HepG2 (cell line): Measurements from ENCODE around the gene MTHFD1L. TPM values are rescaled to one million over a fixed set of nuclear protein-coding genes. Genes with fewer than 3 reads are reported as not detected.
A peak's percentile ranks its signal among the peaks of the same experiment; 100 is the strongest.
"Not testable (repeated sequence)": the region's sequence is repeated elsewhere in the genome, so short reads cannot be mapped to it uniquely, and the experiment has no call there.

Experiments
- ATAC-seq: fragments of 200-7000 bp; cut with Tn5 transposase; 3 replicates; pipeline ENCODE4 v1.9.1; 2020; ENCODE audit warnings: mild to moderate bottlenecking, moderate library complexity
- BruUV-seq: library from RNA; stranded (reverse); fragments of 400-500 nt; replicated peaks from 2 replicates; lab custom pipeline; 2021; lab: Mats Ljungman, UMichigan
- CTCF ChIA-PET: fragments of 300-600 bp; formaldehyde crosslinking; extraction: SDS; loops from one replicate; lab custom pipeline; 2021; ENCODE audit warnings: low total read pairs, inconsistent platforms, low intra/inter-chr PET ratio; lab: Yijun Ruan, JAX
- POLR2A ChIA-PET: fragments of 350-600 bp; sonication (Branson Sonifier 250); formaldehyde crosslinking; loops from one replicate; lab custom pipeline; 2020; ENCODE audit warnings: antibody characterized with exemption, inconsistent platforms; lab: Yijun Ruan, JAX
- DNase-seq: peaks from one replicate; pipeline ENCODE4 v3.0.0-alpha.2; 2015; ENCODE audit warnings: low spot score
- FAIRE-seq: peaks from 3 replicates; lab custom pipeline; 2011; peaks lifted over from hg19 to GRCh38; lab: Jason Lieb, UNC
- H2AFZ ChIP-seq: one replicate; pipeline ENCODE4 v1.6.1; 2011; ENCODE audit warnings: low read length, inconsistent platforms
- H3K27ac ChIP-seq: fragments of 300-600 bp; 3 replicates; pipeline ENCODE4 v1.8.0; 2011; ENCODE audit warnings: mixed run types, mild to moderate bottlenecking, mixed read lengths, low read length, inconsistent platforms; ENCODE audit not compliant: insufficient read depth; ENCODE audit errors: extremely low read length
- H3K27me3 ChIP-seq, 2 experiments: fragments of 200-600 bp in 1 of 2; 2 replicates in 1 of 2; 3 replicates in 1 of 2; pipeline versions ENCODE4 v1.6.0 to v1.8.0; 2011; ENCODE audit warnings: low read length in 2 of 2, mild to moderate bottlenecking in 2 of 2, moderate library complexity in 2 of 2, inconsistent platforms in 1 of 2; ENCODE audit not compliant: insufficient read depth in 2 of 2, control insufficient read depth in 1 of 2
- H3K36me3 ChIP-seq, 2 experiments: fragments of 200-600 bp in 1 of 2; replicated peaks in 1 of 2; 2 replicates in 1 of 2; 3 replicates in 1 of 2; pipeline versions ENCODE4 v1.5.1 to v1.8.0; 2011; ENCODE audit warnings: low read length in 2 of 2, inconsistent platforms in 1 of 2; ENCODE audit not compliant: insufficient read depth in 2 of 2, control insufficient read depth in 1 of 2
- H3K4me1 ChIP-seq: 2 replicates; pipeline ENCODE4 v1.5.1; 2012; ENCODE audit warnings: low read length, inconsistent platforms; ENCODE audit not compliant: insufficient read depth
- H3K4me2 ChIP-seq: 2 replicates; pipeline ENCODE4 v1.6.0; 2011; ENCODE audit warnings: low read depth, low read length, inconsistent platforms
- H3K4me3 ChIP-seq, 3 experiments: fragments of 200-600 bp in 1 of 3; sonication (generic), shearing (Covaris generic) in 1 of 3; replicated peaks in 1 of 3; 2 replicates each; pipeline ENCODE4 v1.5.1; 2011 to 2016; ENCODE audit warnings: low read length in 3 of 3, inconsistent platforms in 2 of 3, low read depth in 2 of 3, mild to moderate bottlenecking in 2 of 3, control low read depth in 1 of 3, mixed read lengths in 1 of 3; ENCODE audit not compliant: insufficient read depth in 1 of 3
- H3K79me2 ChIP-seq: one replicate; pipeline ENCODE4 v1.6.1; 2011; ENCODE audit warnings: low read length, inconsistent platforms; ENCODE audit not compliant: insufficient read depth
- H3K9ac ChIP-seq: 2 replicates; pipeline ENCODE4 v1.6.0; 2011; ENCODE audit warnings: mild to moderate bottlenecking, low read depth, low read length, inconsistent platforms; ENCODE audit not compliant: insufficient read depth
- H3K9me3 ChIP-seq: 2 replicates; pipeline ENCODE4 v1.5.1; 2012; ENCODE audit warnings: mild to moderate bottlenecking, low read length
- H4K20me1 ChIP-seq: 2 replicates; pipeline ENCODE4 v1.6.0; 2011; ENCODE audit warnings: inconsistent platforms, mild to moderate bottlenecking, low read length, moderate library complexity; ENCODE audit not compliant: insufficient read depth
- HMG20B ChIP-seq: conservative IDR thresholded peaks from 2 replicates; pipeline ENCODE4 v1.6.1; 2016; ENCODE audit warnings: missing genetic modification reagents, missing compliant biosample characterization
- KLF16 ChIP-seq, 2 experiments: sonication (generic) in 1 of 2; formaldehyde crosslinking in 1 of 2; IDR thresholded peaks; 2 replicates each; pipeline versions ENCODE4 v1.6.1 to v1.8.0; 2016 to 2023; ENCODE audit warnings: missing genetic modification reagents in 2 of 2, missing compliant biosample characterization in 1 of 2
- MED1 ChIP-seq: sonication (generic); formaldehyde crosslinking; IDR thresholded peaks from 2 replicates; pipeline ENCODE4 v1.4.0; 2020; ENCODE audit warnings: missing genetic modification reagents
- MTERF4 ChIP-seq: sonication (generic); formaldehyde crosslinking; IDR thresholded peaks from 2 replicates; pipeline ENCODE4 v1.8.0; 2023; ENCODE audit warnings: mild to moderate bottlenecking, missing genetic modification reagents
- ZNF230 ChIP-seq: sonication (generic); formaldehyde crosslinking; IDR thresholded peaks from 2 replicates; pipeline ENCODE4 v1.4.0; 2020; ENCODE audit warnings: mild to moderate bottlenecking, missing genetic modification reagents
- ZSCAN9 ChIP-seq: IDR thresholded peaks from 2 replicates; pipeline ENCODE4 v1.6.1; 2016; ENCODE audit warnings: borderline replicate concordance
- WGBS: methylation state at CpG from one replicate; pipeline ENCODE4 v1.1.6; 2017; ENCODE audit warnings: low lambda C conversion rate; 5-methylcytosine and 5-hydroxymethylcytosine counted together
- in situ Hi-C: cut with HindIII; loops from 2 replicates; pipeline ENCODE4 v1.10.0; 2017; ENCODE audit warnings: low pct_unique_long_range_greater_than_20kb; ENCODE audit not compliant: extremely low pct_ligation_motif_present
- intact Hi-C: fragments of 100-400 bp; cut with micrococcal nuclease; formaldehyde crosslinking; loops from one replicate; pipeline ENCODE4 v1.10.0; 2022; ENCODE audit not compliant: unreplicated experiment
- polyA plus RNA-seq, 8 experiments: library from polyadenylated mRNA; depleted of rRNA in 3 of 8; stranded (reverse) in 7 of 8; unstranded in 1 of 8; fragments of >200 nt; fragmentation: Illumina TruSeq in 4 of 8; extraction: Trizol in 4 of 8; gene quantifications; 2 replicates each; pipeline versions ENCODE4 v1.2.1 to v1.2.3, GENCODE V29; 2011 to 2016; ENCODE audit warnings: low read depth in 4 of 8, missing spikeins in 1 of 8, mixed read lengths in 1 of 8; ENCODE audit not compliant: insufficient read depth in 1 of 8
- total RNA-seq, 5 experiments: library from RNA; depleted of rRNA; stranded (reverse); fragments of >200 nt; fragmentation: Illumina TruSeq; extraction: Trizol; gene quantifications; 2 replicates each; pipeline ENCODE4 v1.2.3, GENCODE V29; 2016; ENCODE audit warnings: low read depth in 1 of 5

The MTHFD1L gene
- total and polyA plus RNA-seq, 2 of the 13 experiments (the other 11 are each of a cell fraction or from before 2014, with no cell fraction given), result 24.0 to 39.6 TPM

GRCh38 chr6:151042911-151043330, 177.4 kb downstream of the MTHFD1L start:
- H3K27me3 ChIP-seq, ATAC-seq, H3K9me3 ChIP-seq, H2AFZ ChIP-seq, CTCF ChIA-PET, in situ Hi-C loops, H4K20me1 ChIP-seq, H3K4me3 ChIP-seq, BruUV-seq, intact Hi-C loops, H3K9ac ChIP-seq, H3K79me2 ChIP-seq, FAIRE-seq, H3K4me2 ChIP-seq: not testable (repeated sequence)
- 0 out of 2 replicates have a peak, but pooled peaks have one; percentile 27 for TF ChIP-seq MED1 (CRISPR knock-in tag)
- 82% methylated on average over 6 of the region's 6 CpGs for WGBS
- H3K36me3 ChIP-seq, result peaks cover 4 to 16% of the 10 kb centered on the region in 2 experiments; a peak in 3 of 5 replicates
- peak; percentile 63 for DNase-seq
- POLR2A ChIA-PET, result interaction anchor here (1.5 to 3.7 kb wide), 2 partner anchors 17 to 25 kb away, joined by 6 to 15 read pairs; no protein-coding TSS in a partner anchor
- H3K27ac ChIP-seq, result peak overlapping the region; percentile 73
- H3K4me1 ChIP-seq, result peaks cover 63% of the 10 kb centered on the region

GRCh38 chr6:151043944-151044343, 178.4 kb downstream of the MTHFD1L start:
- DNase-seq, result no peak
- no peak for FAIRE-seq
- intact Hi-C loops (no loop called here), in situ Hi-C loops (no loop called here)
- Histone ChIP-seq H3K27ac (peak overlapping the region; percentile 73), H3K9ac (peak overlapping the region; percentile 45; the same call in 1 of the 2 replicates), H3K9me3 (no peaks in the 10 kb centered on the region), H3K4me1 (peaks cover 63% of the 10 kb centered on the region), H3K27me3 (no peaks in the 10 kb centered on the region), H4K20me1 (no peaks in the 10 kb centered on the region), H2AFZ (no peak overlapping the region), H3K4me2 (no peak overlapping the region), H3K36me3 (peaks cover 1 to 18% of the 10 kb centered on the region in 2 experiments; a peak in 3 of 5 replicates), H3K79me2 (no peaks in the 10 kb centered on the region), H3K4me3 (no peak overlapping the region)
- no peak for ATAC-seq
- 98% methylated on average over 4 of the region's 4 CpGs for WGBS
- TF ChIP-seq KLF16 (CRISPR knock-in tag; IDR thresholded peaks at IDR 0.05) (no peak), HMG20B (CRISPR knock-in tag) (no peak), ZSCAN9 (CRISPR knock-in tag) (no peak), MTERF4 (CRISPR knock-in tag) (0 out of 2 replicates have a peak, but pooled peaks have one; percentile 11), ZNF230 (CRISPR knock-in tag) (0 out of 2 replicates have a peak, but pooled peaks have one; percentile 4)
- ChIA-PET CTCF (no interaction called here), POLR2A (interaction anchor here (0.7 to 3.7 kb wide), 2 partner anchors 24 to 223 kb away, joined by 3 to 15 read pairs; no protein-coding TSS in a partner anchor)
- BruUV-seq, result TSS peak; percentile 69
